HL-60 (cell line): ENCODE measurements around the gene ATP11A.

Experiments
- GABPA ChIP-seq: IDR thresholded peaks from 2 replicates; pipeline ENCODE4 v1.6.1; 2012; ENCODE audit warnings: low read depth
- POLR2AphosphoS5 ChIP-seq: IDR thresholded peaks from 2 replicates; pipeline ENCODE4 v1.6.1; 2012; ENCODE audit warnings: low read depth
- TF ChIP-seq, protein P1 (sequence below): IDR thresholded peaks from one replicate; pipeline ENCODE4 v1.5.1; 2011; ENCODE audit warnings: low read length, control low read depth, inconsistent platforms; ENCODE audit not compliant: insufficient read depth

DNA sequence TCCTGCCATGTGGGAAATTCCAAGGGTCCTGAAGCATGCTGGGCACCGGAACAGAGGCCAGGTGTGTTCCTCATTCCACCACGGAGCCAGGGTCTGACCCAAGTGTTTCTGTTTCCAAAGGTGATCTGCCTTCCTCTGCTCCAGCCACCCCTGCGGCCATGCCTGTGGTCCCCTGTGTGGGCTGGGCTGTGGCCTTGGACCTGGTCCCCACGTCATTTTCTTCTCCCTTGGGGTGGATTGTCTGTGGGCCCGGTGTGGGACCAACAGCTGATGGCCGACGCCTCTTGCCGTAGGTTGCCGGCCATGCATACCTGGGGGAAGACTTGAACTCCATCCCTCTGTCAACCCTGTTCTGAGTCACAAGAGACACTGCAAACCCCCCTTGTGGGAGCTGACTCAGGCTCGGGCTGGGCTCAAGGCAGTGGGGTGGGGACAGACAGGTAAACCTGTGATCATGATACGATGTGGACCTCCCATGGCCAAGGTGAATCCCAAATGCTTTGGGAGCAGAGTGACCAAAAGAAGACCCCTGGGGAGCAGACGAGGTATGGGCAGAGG is 35.0 kb downstream of the ATP11A start:
- TF ChIP-seq, protein P1, sequence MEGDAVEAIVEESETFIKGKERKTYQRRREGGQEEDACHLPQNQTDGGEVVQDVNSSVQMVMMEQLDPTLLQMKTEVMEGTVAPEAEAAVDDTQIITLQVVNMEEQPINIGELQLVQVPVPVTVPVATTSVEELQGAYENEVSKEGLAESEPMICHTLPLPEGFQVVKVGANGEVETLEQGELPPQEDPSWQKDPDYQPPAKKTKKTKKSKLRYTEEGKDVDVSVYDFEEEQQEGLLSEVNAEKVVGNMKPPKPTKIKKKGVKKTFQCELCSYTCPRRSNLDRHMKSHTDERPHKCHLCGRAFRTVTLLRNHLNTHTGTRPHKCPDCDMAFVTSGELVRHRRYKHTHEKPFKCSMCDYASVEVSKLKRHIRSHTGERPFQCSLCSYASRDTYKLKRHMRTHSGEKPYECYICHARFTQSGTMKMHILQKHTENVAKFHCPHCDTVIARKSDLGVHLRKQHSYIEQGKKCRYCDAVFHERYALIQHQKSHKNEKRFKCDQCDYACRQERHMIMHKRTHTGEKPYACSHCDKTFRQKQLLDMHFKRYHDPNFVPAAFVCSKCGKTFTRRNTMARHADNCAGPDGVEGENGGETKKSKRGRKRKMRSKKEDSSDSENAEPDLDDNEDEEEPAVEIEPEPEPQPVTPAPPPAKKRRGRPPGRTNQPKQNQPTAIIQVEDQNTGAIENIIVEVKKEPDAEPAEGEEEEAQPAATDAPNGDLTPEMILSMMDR = no peak
- TF ChIP-seq POLR2AphosphoS5 = no peak
- TF ChIP-seq GABPA = no peak
